HEK293T (cell line): ENCODE results near the gene MARCHF5.

ENCODE experiments used
- CTCF ChIA-PET: fragments of 350-600 bp; formaldehyde crosslinking; extraction: SDS; loops from one replicate; lab custom pipeline; 2021; ENCODE audit warnings: antibody characterized with exemption, inconsistent platforms; lab: Yijun Ruan, JAX
- POLR2A ChIA-PET: fragments of 350-600 bp; formaldehyde crosslinking; extraction: SDS; loops from one replicate; lab custom pipeline; 2020; ENCODE audit warnings: antibody characterized with exemption, inconsistent platforms; lab: Yijun Ruan, JAX
- DNase-seq: peaks from one replicate; pipeline ENCODE4 v3.0.0; 2012; ENCODE audit warnings: mixed read lengths; ENCODE audit errors: extremely low spot score
- ARNT ChIP-seq: fragments of 450-650 bp; IDR thresholded peaks from 2 replicates; pipeline ENCODE4 v1.6.1; 2017; ENCODE audit warnings: mild to moderate bottlenecking
- BHLHE40 ChIP-seq: fragments of 450-650 bp; IDR thresholded peaks from 2 replicates; pipeline ENCODE4 v1.6.1; 2016; ENCODE audit warnings: mild to moderate bottlenecking, moderate library complexity, borderline replicate concordance
- CTBP1 ChIP-seq: fragments of 450-650 bp; IDR thresholded peaks from 2 replicates; pipeline ENCODE4 v1.6.1; 2016; ENCODE audit warnings: borderline replicate concordance
- ELF4 ChIP-seq: fragments of 450-650 bp; IDR thresholded peaks from 2 replicates; pipeline ENCODE4 v1.6.1; 2017; ENCODE audit warnings: antibody characterized with exemption
- FOXA1 ChIP-seq: fragments of 450-650 bp; IDR thresholded peaks from 2 replicates; pipeline ENCODE4 v1.6.1; 2016; ENCODE audit warnings: mild to moderate bottlenecking
- FOXK2 ChIP-seq: fragments of 450-650 bp; IDR thresholded peaks from 2 replicates; pipeline ENCODE4 v1.6.1; 2016; ENCODE audit warnings: mild to moderate bottlenecking
- FOXM1 ChIP-seq: fragments of 450-650 bp; IDR thresholded peaks from 2 replicates; pipeline ENCODE4 v1.6.1; 2017; ENCODE audit warnings: mild to moderate bottlenecking, borderline replicate concordance
- HDGF ChIP-seq: fragments of 450-650 bp; IDR thresholded peaks from 2 replicates; pipeline ENCODE4 v1.6.1; 2017; ENCODE audit warnings: antibody characterized with exemption, borderline replicate concordance
- L3MBTL2 ChIP-seq: fragments of 450-650 bp; conservative IDR thresholded peaks from 2 replicates; pipeline ENCODE4 v1.6.1; 2016; ENCODE audit warnings: mild to moderate bottlenecking
- LEF1 ChIP-seq: fragments of 450-650 bp; IDR thresholded peaks from 2 replicates; pipeline ENCODE4 v1.6.1; 2017; ENCODE audit warnings: mild to moderate bottlenecking, borderline replicate concordance
- NFRKB ChIP-seq: fragments of 450-650 bp; IDR thresholded peaks from 2 replicates; pipeline ENCODE4 v1.6.1; 2016; ENCODE audit warnings: mild to moderate bottlenecking, moderate library complexity
- SP1 ChIP-seq: fragments of 450-650 bp; IDR thresholded peaks from 2 replicates; pipeline ENCODE4 v1.6.1; 2017
- SUZ12 ChIP-seq: fragments of 450-650 bp; IDR thresholded peaks from 2 replicates; pipeline ENCODE4 v1.6.1; 2016; ENCODE audit warnings: mild to moderate bottlenecking
- TARDBP ChIP-seq: fragments of 450-650 bp; IDR thresholded peaks from 2 replicates; pipeline ENCODE4 v1.6.1; 2016
- ZNF384 ChIP-seq: fragments of 450-650 bp; IDR thresholded peaks from 2 replicates; pipeline ENCODE4 v1.6.1; 2016
- TF ChIP-seq, protein P1 (sequence below): fragments of 450-650 bp; IDR thresholded peaks from 2 replicates; pipeline ENCODE4 v1.6.1; 2016

Gene MARCHF5

DNA sequence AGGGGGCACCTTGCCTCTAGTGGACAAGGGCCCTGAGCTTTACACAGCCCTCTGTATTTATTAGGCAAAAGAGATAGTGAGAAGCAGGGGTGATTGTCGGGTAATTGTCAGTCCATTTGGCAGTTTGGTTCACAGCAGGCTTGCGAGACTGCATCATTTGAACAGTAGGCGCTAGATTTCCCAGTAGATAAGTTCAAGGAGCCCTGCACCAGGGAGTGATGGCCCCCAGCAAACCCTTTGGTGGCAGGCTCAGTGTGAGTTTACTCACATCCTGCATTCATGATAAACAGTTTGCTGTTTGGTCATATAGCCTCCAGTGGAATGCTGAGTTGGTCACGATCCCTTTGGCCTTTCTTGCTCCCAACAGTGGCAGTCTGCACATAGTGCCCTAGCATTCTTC lies 59.4 kb downstream of the MARCHF5 start:
- DNase-seq, result no peak
- ChIA-PET POLR2A (no interaction called here), CTCF (no interaction called here)
- TF ChIP-seq SUZ12 (no peak), FOXK2 (no peak), FOXA1 (no peak), ELF4 (no peak)

DNA sequence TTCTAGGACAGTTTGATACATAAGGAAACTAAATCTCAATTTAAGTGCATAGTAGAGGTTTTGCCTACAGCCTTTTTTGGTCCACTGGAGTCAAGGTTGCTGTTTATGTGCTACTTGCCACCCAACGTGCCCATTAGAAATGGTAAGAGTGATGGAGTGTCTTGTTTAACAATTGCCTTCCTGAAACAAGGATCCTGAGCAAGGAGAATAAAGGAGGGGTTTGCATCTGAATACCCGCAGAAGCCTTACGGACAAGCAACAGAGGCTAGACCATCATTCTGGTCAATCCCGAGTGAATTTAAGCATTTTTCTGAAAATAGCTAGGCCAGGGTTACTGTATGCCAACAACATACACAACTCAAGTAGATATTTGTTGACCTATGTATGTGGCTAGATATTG lies 63.6 kb downstream of the MARCHF5 start:
- ChIA-PET CTCF (no interaction called here), POLR2A (no interaction called here)
- TF ChIP-seq SUZ12, result no peak
- no peak for TF ChIP-seq LEF1
- TF ChIP-seq CTBP1, result no peak
- no peak for TF ChIP-seq BHLHE40
- no peak for TF ChIP-seq FOXA1
- TF ChIP-seq ARNT, result no peak
- no peak for TF ChIP-seq TARDBP
- no peak for DNase-seq

GRCh38 chr10:92356041-92356440 lies 65.1 kb downstream of the MARCHF5 start:
- ChIA-PET CTCF (no interaction called here), POLR2A (no interaction called here)
- no peak for DNase-seq
- no peak for TF ChIP-seq ELF4
- TF ChIP-seq BHLHE40, result no peak
- TF ChIP-seq LEF1, result no peak
- TF ChIP-seq SUZ12, result no peak
- TF ChIP-seq, protein P1, sequence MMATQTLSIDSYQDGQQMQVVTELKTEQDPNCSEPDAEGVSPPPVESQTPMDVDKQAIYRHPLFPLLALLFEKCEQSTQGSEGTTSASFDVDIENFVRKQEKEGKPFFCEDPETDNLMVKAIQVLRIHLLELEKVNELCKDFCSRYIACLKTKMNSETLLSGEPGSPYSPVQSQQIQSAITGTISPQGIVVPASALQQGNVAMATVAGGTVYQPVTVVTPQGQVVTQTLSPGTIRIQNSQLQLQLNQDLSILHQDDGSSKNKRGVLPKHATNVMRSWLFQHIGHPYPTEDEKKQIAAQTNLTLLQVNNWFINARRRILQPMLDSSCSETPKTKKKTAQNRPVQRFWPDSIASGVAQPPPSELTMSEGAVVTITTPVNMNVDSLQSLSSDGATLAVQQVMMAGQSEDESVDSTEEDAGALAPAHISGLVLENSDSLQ, result no peak
- no peak for TF ChIP-seq FOXK2
- TF ChIP-seq ZNF384, result no peak
- no peak for TF ChIP-seq FOXM1

- ChIA-PET POLR2A (no interaction called here), CTCF (no interaction called here)
- no peak for DNase-seq
- TF ChIP-seq LEF1, result no peak
- no peak for TF ChIP-seq L3MBTL2
- no peak for TF ChIP-seq ZNF384
- TF ChIP-seq ELF4, result no peak
- no peak for TF ChIP-seq SP1
- TF ChIP-seq SUZ12, result no peak
- TF ChIP-seq, protein P1, result no peak
- no peak for TF ChIP-seq CTBP1
- no peak for TF ChIP-seq BHLHE40
- no peak for TF ChIP-seq NFRKB
- TF ChIP-seq FOXK2, result no peak
- no peak for TF ChIP-seq ARNT
- no peak for TF ChIP-seq TARDBP
- TF ChIP-seq FOXM1, result no peak
- no peak for TF ChIP-seq FOXA1
- no peak for TF ChIP-seq HDGF
Measured at GRCh38 chr10:92363498-92363897, 72.5 kb downstream of the MARCHF5 start.

DNA sequence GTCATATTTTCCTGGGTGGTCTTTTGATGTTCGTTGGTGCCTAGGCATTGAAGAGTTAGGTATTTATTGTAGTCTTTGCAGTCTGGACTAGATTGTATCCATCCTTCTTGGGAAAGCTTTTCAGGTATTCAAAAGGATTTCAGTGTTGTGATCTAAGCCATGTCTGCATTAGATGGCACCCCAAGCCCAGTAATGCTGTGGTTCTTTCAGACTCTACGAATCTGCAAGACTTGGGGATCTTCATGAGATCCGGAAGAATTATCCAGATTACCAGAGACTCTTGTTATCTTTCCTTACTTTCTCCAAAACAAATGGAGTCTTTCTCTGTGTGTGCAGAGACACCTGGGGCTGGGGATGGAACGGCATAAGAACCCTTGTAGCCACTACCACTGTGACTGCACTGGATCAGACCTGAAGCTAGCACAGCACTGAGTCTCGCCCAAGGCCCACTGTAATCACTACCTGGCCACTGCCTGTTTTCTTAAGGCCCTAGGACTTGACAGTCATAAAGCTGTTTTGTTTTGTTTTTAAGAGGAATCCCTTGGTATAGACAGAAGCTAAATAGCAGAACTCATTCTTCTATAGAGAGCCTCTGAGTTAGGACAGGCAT lies 75.5 kb downstream of the MARCHF5 start:
- ChIA-PET CTCF (no interaction called here), POLR2A (no interaction called here)
- no peak for DNase-seq
- TF ChIP-seq L3MBTL2, result no peak
- TF ChIP-seq, protein P1, result no peak
- TF ChIP-seq ELF4, result no peak
- TF ChIP-seq CTBP1, result no peak
- no peak for TF ChIP-seq LEF1
- TF ChIP-seq TARDBP, result no peak
- TF ChIP-seq FOXA1, result no peak
- TF ChIP-seq NFRKB, result no peak
- TF ChIP-seq FOXM1, result no peak
- no peak for TF ChIP-seq ZNF384
- TF ChIP-seq SUZ12, result no peak
- TF ChIP-seq SP1, result no peak
- no peak for TF ChIP-seq HDGF
- TF ChIP-seq BHLHE40, result no peak
- TF ChIP-seq ARNT, result no peak
- TF ChIP-seq FOXK2, result no peak

DNA sequence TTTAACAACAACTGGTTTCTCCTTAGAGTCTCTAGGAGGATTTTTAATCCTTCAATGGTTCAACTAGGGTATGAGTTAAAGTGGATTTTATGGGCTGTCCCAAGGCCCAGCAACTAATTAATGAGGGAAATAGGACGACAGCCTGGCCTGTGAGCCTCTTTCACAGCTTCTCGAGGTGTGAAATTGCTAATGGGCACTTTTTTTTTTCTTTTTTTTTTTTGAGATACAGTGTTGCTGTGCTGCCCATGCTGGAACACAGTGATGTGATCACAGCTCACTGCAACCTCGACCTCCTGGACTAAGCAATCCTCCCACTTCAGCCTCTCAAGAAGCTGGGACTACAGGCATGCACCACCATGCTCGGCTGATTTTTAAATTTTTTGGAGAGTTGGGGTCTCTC lies 87.0 kb downstream of the MARCHF5 start:
- CTCF ChIA-PET, result no interaction called here
- TF ChIP-seq ARNT (no peak), SP1 (no peak), TARDBP (no peak)
- POLR2A ChIA-PET, result no interaction called here
- DNase-seq, result no peak

GRCh38 chr10:92381543-92381954 lies 90.6 kb downstream of the MARCHF5 start:
- ChIA-PET POLR2A (no interaction called here), CTCF (no interaction called here)

More at GRCh38 chr10:92381543-92381954, 90.6 kb downstream of the MARCHF5 start:
- no peak for TF ChIP-seq SP1
- no peak for TF ChIP-seq LEF1
- no peak for TF ChIP-seq NFRKB
- no peak for TF ChIP-seq FOXM1
- TF ChIP-seq, protein P1, result no peak
- TF ChIP-seq ZNF384, result no peak
- no peak for TF ChIP-seq CTBP1
- TF ChIP-seq TARDBP, result no peak
- TF ChIP-seq HDGF, result no peak
- no peak for DNase-seq
